Transverse colon (tissue), 3 donors: ENCODE data around the gene CDH13.

Source experiments
- EP300 ChIP-seq: sonication (generic); formaldehyde crosslinking; IDR thresholded peaks from one replicate; pipeline ENCODE4 v1.6.1; 2017; ENCODE audit warnings: antibody characterized with exemption, low read depth
- TF ChIP-seq, protein P1 (sequence below), 5 experiments: fragments of 200-600 bp in 3 of 5; fragments of 450-650 bp in 2 of 5; sonication (generic) in 3 of 5; IDR thresholded peaks; 1 replicate in 2 of 5; 2 replicates in 3 of 5; pipeline ENCODE4 v1.5.1; 2016 to 2017; ENCODE audit warnings: antibody characterized with exemption in 5 of 5, inconsistent platforms in 3 of 5, mild to moderate bottlenecking in 2 of 5, moderate library complexity in 1 of 5

- TF ChIP-seq, protein P1, sequence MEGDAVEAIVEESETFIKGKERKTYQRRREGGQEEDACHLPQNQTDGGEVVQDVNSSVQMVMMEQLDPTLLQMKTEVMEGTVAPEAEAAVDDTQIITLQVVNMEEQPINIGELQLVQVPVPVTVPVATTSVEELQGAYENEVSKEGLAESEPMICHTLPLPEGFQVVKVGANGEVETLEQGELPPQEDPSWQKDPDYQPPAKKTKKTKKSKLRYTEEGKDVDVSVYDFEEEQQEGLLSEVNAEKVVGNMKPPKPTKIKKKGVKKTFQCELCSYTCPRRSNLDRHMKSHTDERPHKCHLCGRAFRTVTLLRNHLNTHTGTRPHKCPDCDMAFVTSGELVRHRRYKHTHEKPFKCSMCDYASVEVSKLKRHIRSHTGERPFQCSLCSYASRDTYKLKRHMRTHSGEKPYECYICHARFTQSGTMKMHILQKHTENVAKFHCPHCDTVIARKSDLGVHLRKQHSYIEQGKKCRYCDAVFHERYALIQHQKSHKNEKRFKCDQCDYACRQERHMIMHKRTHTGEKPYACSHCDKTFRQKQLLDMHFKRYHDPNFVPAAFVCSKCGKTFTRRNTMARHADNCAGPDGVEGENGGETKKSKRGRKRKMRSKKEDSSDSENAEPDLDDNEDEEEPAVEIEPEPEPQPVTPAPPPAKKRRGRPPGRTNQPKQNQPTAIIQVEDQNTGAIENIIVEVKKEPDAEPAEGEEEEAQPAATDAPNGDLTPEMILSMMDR (IDR thresholded peaks at IDR 0.05): no peak
- TF ChIP-seq EP300: no peak
Observed at GRCh38 chr16:83721676-83722075, 1094.9 kb downstream of the CDH13 start.
